Endothelial cell of umbilical vein (primary cell): Measurements from ENCODE around the gene SMARCE1. TPM values are rescaled to one million over a fixed set of nuclear protein-coding genes. Genes with fewer than 3 reads are reported as not detected.

Experiments used
- BruUV-seq: library from RNA; stranded (reverse); fragments of 400-500 nt; replicated peaks from 2 replicates; lab custom pipeline; 2021; lab: Mats Ljungman, UMichigan
- CTCF ChIA-PET: fragments of 300-600, 350-600 bp; sonication (Branson Sonifier 250); formaldehyde crosslinking; loops from one replicate; lab custom pipeline; 2021; ENCODE audit warnings: antibody characterized with exemption, inconsistent platforms; lab: Charles Lee
- POLR2A ChIA-PET: fragments of 300-600, 350-600 bp; sonication (Branson Sonifier 250); formaldehyde crosslinking; loops from one replicate; lab custom pipeline; 2021; ENCODE audit warnings: antibody characterized with exemption, inconsistent platforms; lab: Charles Lee
- DNase-seq: peaks from one replicate; pipeline ENCODE4 v3.0.0-alpha.2; 2011; ENCODE audit warnings: low read depth, low spot score
- FAIRE-seq: peaks from 2 replicates; lab custom pipeline; 2011; peaks lifted over from hg19 to GRCh38; lab: Jason Lieb, UNC
- H2AFZ ChIP-seq: 2 replicates; pipeline ENCODE4 v1.6.0; 2012; ENCODE audit warnings: low read depth, low read length, control low read depth, inconsistent platforms
- H3K27ac ChIP-seq: 2 replicates; pipeline ENCODE4 v1.5.1; 2011; ENCODE audit warnings: low read depth, mild to moderate bottlenecking, control low read depth, low read length, moderate library complexity; ENCODE audit not compliant: insufficient read depth
- H3K27me3 ChIP-seq, 2 experiments: 2 replicates each; pipeline versions ENCODE4 v1.6.0 to v1.6.1; 2011; ENCODE audit warnings: low read length in 2 of 2, mixed read lengths in 1 of 2; ENCODE audit not compliant: control insufficient read depth in 2 of 2, insufficient read depth in 2 of 2
- H3K36me3 ChIP-seq, 2 experiments: 2 replicates in 1 of 2; 3 replicates in 1 of 2; pipeline ENCODE4 v1.5.1; 2011; ENCODE audit warnings: low read length in 2 of 2, mild to moderate bottlenecking in 1 of 2, moderate library complexity in 1 of 2; ENCODE audit not compliant: control insufficient read depth in 2 of 2, insufficient read depth in 2 of 2; ENCODE audit errors: extremely low read depth in 1 of 2
- H3K4me1 ChIP-seq: 3 replicates; pipeline ENCODE4 v1.5.1; 2011; ENCODE audit warnings: mild to moderate bottlenecking, low read length; ENCODE audit not compliant: control insufficient read depth, insufficient read depth; ENCODE audit errors: extremely low read depth
- H3K4me2 ChIP-seq: 2 replicates; pipeline ENCODE4 v1.6.1; 2011; ENCODE audit warnings: low read length, control low read depth, mixed read lengths; ENCODE audit not compliant: insufficient read depth
- H3K4me3 ChIP-seq, 3 experiments: fragments of 200-600 bp in 1 of 3; sonication (generic), shearing (Covaris generic) in 1 of 3; replicated peaks in 1 of 3; 2 replicates each; pipeline ENCODE4 v1.5.1; 2011 to 2016; ENCODE audit warnings: control low read depth in 3 of 3, low read length in 3 of 3, mild to moderate bottlenecking in 2 of 3, inconsistent platforms in 1 of 3, low read depth in 1 of 3, moderate library complexity in 1 of 3; ENCODE audit not compliant: insufficient read depth in 1 of 3
- H3K79me2 ChIP-seq: 2 replicates; pipeline ENCODE4 v1.6.0; 2012; ENCODE audit warnings: low read length, inconsistent platforms; ENCODE audit not compliant: control insufficient read depth, insufficient read depth
- H3K9ac ChIP-seq: replicated peaks from 2 replicates; pipeline ENCODE3; 2011; ENCODE audit warnings: low read length, control low read depth; ENCODE audit not compliant: insufficient read depth; ENCODE audit errors: extremely low read depth
- H3K9me1 ChIP-seq: replicated peaks from 3 replicates; pipeline ENCODE4 v1.6.0; 2011; ENCODE audit warnings: mild to moderate bottlenecking, low read length; ENCODE audit not compliant: control insufficient read depth, insufficient read depth; ENCODE audit errors: extremely low read depth
- H3K9me3 ChIP-seq: replicated peaks from 2 replicates; pipeline ENCODE4 v1.5.1; 2012; ENCODE audit warnings: low read length, inconsistent platforms; ENCODE audit not compliant: control insufficient read depth, insufficient read depth
- H4K20me1 ChIP-seq: replicated peaks from 2 replicates; pipeline ENCODE3; 2011; ENCODE audit warnings: mild to moderate bottlenecking, low read length; ENCODE audit not compliant: control insufficient read depth, insufficient read depth; ENCODE audit errors: extremely low read depth
- CTCF ChIP-seq, 2 donors: IDR thresholded peaks; 1 replicate in 1 of 2; 2 replicates in 1 of 2; pipeline ENCODE4 v1.5.1; 2011; ENCODE audit warnings: low read length in 2 of 2, mild to moderate bottlenecking in 2 of 2, moderate library complexity in 2 of 2, control low read depth in 1 of 2, inconsistent platforms in 1 of 2, low read depth in 1 of 2; ENCODE audit not compliant: insufficient read depth in 1 of 2; ENCODE audit errors: extremely low read depth in 1 of 2
- EZH2 ChIP-seq: IDR thresholded peaks from 2 replicates; pipeline ENCODE4 v1.6.1; 2012; ENCODE audit warnings: borderline replicate concordance, low read depth, mild to moderate bottlenecking, moderate library complexity, low read length, inconsistent platforms; ENCODE audit not compliant: severe bottlenecking
- FOS ChIP-seq: IDR thresholded peaks from 2 replicates; pipeline ENCODE4 v1.6.1; 2011; ENCODE audit warnings: mild to moderate bottlenecking, low read length, moderate library complexity, borderline replicate concordance; ENCODE audit not compliant: insufficient read depth
- GATA2 ChIP-seq: IDR thresholded peaks from 2 replicates; pipeline ENCODE4 v1.7.0; 2011; ENCODE audit warnings: low read depth, mild to moderate bottlenecking, moderate library complexity, mixed read lengths, low read length; ENCODE audit not compliant: insufficient read length, insufficient read depth
- JUN ChIP-seq: IDR thresholded peaks from 2 replicates; pipeline ENCODE4 v1.6.1; 2011; ENCODE audit warnings: borderline replicate concordance, low read depth; ENCODE audit not compliant: insufficient read length, insufficient read depth
- MAX ChIP-seq: IDR thresholded peaks from 2 replicates; pipeline ENCODE4 v1.6.1; 2011; ENCODE audit not compliant: insufficient read depth, insufficient read length
- MYC ChIP-seq: IDR thresholded peaks from one replicate; pipeline ENCODE4 v1.6.1; 2011; ENCODE audit warnings: mild to moderate bottlenecking, low read depth, low read length
- POLR2A ChIP-seq: IDR thresholded peaks from 2 replicates; pipeline ENCODE4 v1.6.1; 2012; ENCODE audit warnings: low read depth, mild to moderate bottlenecking, control low read depth, low read length
- POLR2AphosphoS5 ChIP-seq: IDR thresholded peaks from 2 replicates; pipeline ENCODE4 v1.6.1; 2012; ENCODE audit warnings: low read depth, mild to moderate bottlenecking, control low read depth, low read length, moderate library complexity; ENCODE audit not compliant: insufficient read depth
- dilution Hi-C: fragments of 300-500 bp; cut with MboI; formaldehyde crosslinking; loops from one replicate; pipeline ENCODE4 v1.15.0; 2019; ENCODE audit warnings: low sequenced_read_pairs; ENCODE audit not compliant: extremely low pct_ligation_motif_present
- intact Hi-C: fragments of 100-400 bp; cut with micrococcal nuclease; formaldehyde crosslinking; loops from one replicate; pipeline ENCODE4 v1.10.0; 2022
- polyA plus RNA-seq, 4 experiments: library from polyadenylated mRNA; depleted of rRNA in 3 of 4; stranded (reverse) in 3 of 4; unstranded in 1 of 4; fragments of >200 nt; gene quantifications; 2 replicates each; pipeline versions ENCODE4 v1.2.1 to v1.2.3, GENCODE V29; 2011 to 2012; ENCODE audit warnings: missing spikeins in 1 of 4
- total RNA-seq: library from RNA; stranded (reverse); gene quantifications from 2 replicates; pipeline ENCODE4 v1.2.3, GENCODE V29; 2021

SMARCE1 gene
- total and polyA plus RNA-seq, 2 donors (not counting 3 experiments of a cell fraction or from before 2014, with no cell fraction given): 28.4 to 127 TPM

- ChIA-PET CTCF (interaction anchor here (0.7 kb wide), 1 partner anchor 18 kb away, joined by 3 read pairs; no protein-coding TSS in a partner anchor), POLR2A (no interaction called here)
- FAIRE-seq (no peak), DNase-seq (no peak)
- TF ChIP-seq FOS (no peak), JUN (no peak), GATA2 (no peak), MYC (no peak), CTCF (IDR thresholded peaks at IDR 0.05; ENCODE audit: extremely low read depth in 1 of 2, insufficient read depth in 1 of 2, low read depth in 1 of 2, low read length in 2 of 2) (no peak), POLR2A (no peak), EZH2 (no peak), POLR2AphosphoS5 (no peak), MAX (no peak)
- H3K27ac ChIP-seq: no peak overlapping the region
- BruUV-seq: no TSS peak
- H4K20me1 ChIP-seq: no peaks in the 10 kb centered on the region
- no peaks in the 10 kb centered on the region for H3K79me2 ChIP-seq
- dilution Hi-C loops: no loop called here
- H3K4me2 ChIP-seq: no peak overlapping the region
- H3K4me3 ChIP-seq: no peak overlapping the region
- no peak overlapping the region for H2AFZ ChIP-seq
- H3K9me1 ChIP-seq: no peaks in the 10 kb centered on the region
- H3K27me3 ChIP-seq: peaks cover 7 to 18% of the 10 kb centered on the region in 2 experiments
- no peaks in the 10 kb centered on the region for H3K36me3 ChIP-seq
- no peak overlapping the region for H3K9ac ChIP-seq
- H3K9me3 ChIP-seq: no peaks in the 10 kb centered on the region
- intact Hi-C loops: no loop called here
- H3K4me1 ChIP-seq: peaks cover 12% of the 10 kb centered on the region
These were observed 70.0 kb downstream of the SMARCE1 start for GRCh38 chr17:40577611-40578065.
